Breast epithelium (tissue), 4 donors: ENCODE data around the gene PCDHGA1. TPM values are rescaled to one million over a fixed set of nuclear protein-coding genes. Genes with fewer than 3 reads are reported as not detected.
"Not testable (repeated sequence)": the region's sequence is repeated elsewhere in the genome, so short reads cannot be mapped to it uniquely, and the experiment has no call there.

Experiments
- DNase-seq, 2 donors: peaks; one replicate each; pipeline ENCODE4 v3.0.0-alpha.2; 2019; ENCODE audit warnings: low spot score in 2 of 2
- H3K27ac ChIP-seq, 2 donors: fragments of 200-600 bp; sonication (generic) in 1 of 2; one replicate each; pipeline ENCODE4 v1.5.1; 2016 to 2019; ENCODE audit warnings: mild to moderate bottlenecking in 1 of 2
- H3K27me3 ChIP-seq, 2 donors: fragments of 200-600 bp; sonication (generic) in 1 of 2; one replicate each; pipeline versions ENCODE4 v1.5.1 to v1.6.0; 2017 to 2019; ENCODE audit warnings: control low read depth in 1 of 2, mild to moderate bottlenecking in 1 of 2
- H3K36me3 ChIP-seq: fragments of 200-600 bp; one replicate; pipeline ENCODE4 v1.5.1; 2019
- H3K4me1 ChIP-seq, 2 donors: fragments of 200-600 bp; sonication (generic); one replicate each; pipeline ENCODE4 v1.5.1; 2016 to 2019; ENCODE audit warnings: control low read depth in 1 of 2
- H3K4me3 ChIP-seq, 3 donors: fragments of 200-600 bp; sonication (generic); 1 replicate in 2 of 3; 2 replicates in 1 of 3; pipeline ENCODE4 v1.5.1; 2016 to 2019; ENCODE audit warnings: mild to moderate bottlenecking in 3 of 3, moderate library complexity in 2 of 3
- H3K9me3 ChIP-seq, 2 donors: fragments of 200-600 bp; sonication (generic) in 1 of 2; one replicate each; pipeline ENCODE4 v1.5.1; 2016 to 2019; ENCODE audit warnings: control low read depth in 1 of 2
- POLR2A ChIP-seq: fragments of 450-650 bp; IDR thresholded peaks from one replicate; pipeline ENCODE4 v1.6.1; 2016; ENCODE audit warnings: antibody characterized with exemption, mild to moderate bottlenecking, moderate library complexity
- POLR2AphosphoS5 ChIP-seq, 3 donors: sonication (generic); formaldehyde crosslinking; IDR thresholded peaks; one replicate each; pipeline ENCODE4 v1.6.1; 2017; ENCODE audit warnings: antibody characterized with exemption in 3 of 3
- intact Hi-C: fragments of 100-400 bp; cut with DNase I; formaldehyde crosslinking; loops from one replicate; pipeline ENCODE4 v1.15.1; 2023; ENCODE audit warnings: low total_unique reads
- total RNA-seq, 3 donors: library from RNA; depleted of rRNA; stranded (reverse); fragments of >200 nt; gene quantifications; one replicate each; pipeline ENCODE4 v1.1.0, GENCODE V29; 2016
- TF ChIP-seq, protein P1 (sequence below), 3 donors: fragments of 450-650 bp; IDR thresholded peaks; one replicate each; pipeline ENCODE4 v1.5.1; 2016 to 2017; ENCODE audit warnings: antibody characterized with exemption in 3 of 3, mild to moderate bottlenecking in 3 of 3, moderate library complexity in 3 of 3

Gene PCDHGA1
- total RNA-seq, 3 donors from 2014 or later, result 0.80 to 1.3 (median 1.2) TPM

DNA sequence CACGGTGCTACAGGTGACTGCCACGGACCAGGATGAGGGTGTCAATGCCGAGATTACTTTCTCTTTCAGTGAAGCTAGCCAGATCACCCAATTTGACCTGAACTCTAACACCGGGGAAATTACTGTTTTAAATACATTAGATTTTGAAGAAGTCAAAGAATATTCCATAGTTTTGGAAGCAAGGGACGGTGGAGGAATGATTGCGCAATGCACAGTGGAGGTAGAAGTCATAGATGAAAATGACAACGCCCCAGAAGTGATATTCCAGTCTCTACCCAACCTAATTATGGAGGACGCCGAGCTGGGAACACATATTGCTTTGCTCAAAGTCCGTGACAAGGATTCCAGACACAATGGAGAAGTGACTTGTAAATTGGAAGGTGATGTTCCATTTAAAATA, 58.3 kb downstream of the PCDHGA1 start:
- peak overlapping the region in 1 of 3 donors; percentile 20 for H3K4me3 ChIP-seq
- H3K9me3 ChIP-seq, result peaks cover 80 to 95% of the 10 kb centered on the region in 2 donors
- no peaks in the 10 kb centered on the region for H3K4me1 ChIP-seq
- no peak for DNase-seq
- H3K36me3 ChIP-seq, result no peaks in the 10 kb centered on the region
- no peaks in the 10 kb centered on the region for H3K27me3 ChIP-seq
- no peak overlapping the region for H3K27ac ChIP-seq
- intact Hi-C loops, result no loop called here
- TF ChIP-seq, protein P1, sequence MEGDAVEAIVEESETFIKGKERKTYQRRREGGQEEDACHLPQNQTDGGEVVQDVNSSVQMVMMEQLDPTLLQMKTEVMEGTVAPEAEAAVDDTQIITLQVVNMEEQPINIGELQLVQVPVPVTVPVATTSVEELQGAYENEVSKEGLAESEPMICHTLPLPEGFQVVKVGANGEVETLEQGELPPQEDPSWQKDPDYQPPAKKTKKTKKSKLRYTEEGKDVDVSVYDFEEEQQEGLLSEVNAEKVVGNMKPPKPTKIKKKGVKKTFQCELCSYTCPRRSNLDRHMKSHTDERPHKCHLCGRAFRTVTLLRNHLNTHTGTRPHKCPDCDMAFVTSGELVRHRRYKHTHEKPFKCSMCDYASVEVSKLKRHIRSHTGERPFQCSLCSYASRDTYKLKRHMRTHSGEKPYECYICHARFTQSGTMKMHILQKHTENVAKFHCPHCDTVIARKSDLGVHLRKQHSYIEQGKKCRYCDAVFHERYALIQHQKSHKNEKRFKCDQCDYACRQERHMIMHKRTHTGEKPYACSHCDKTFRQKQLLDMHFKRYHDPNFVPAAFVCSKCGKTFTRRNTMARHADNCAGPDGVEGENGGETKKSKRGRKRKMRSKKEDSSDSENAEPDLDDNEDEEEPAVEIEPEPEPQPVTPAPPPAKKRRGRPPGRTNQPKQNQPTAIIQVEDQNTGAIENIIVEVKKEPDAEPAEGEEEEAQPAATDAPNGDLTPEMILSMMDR (IDR thresholded peaks at IDR 0.05), result no peak
- TF ChIP-seq POLR2AphosphoS5 (IDR thresholded peaks at IDR 0.05) (no peak), POLR2A (no peak)

DNA sequence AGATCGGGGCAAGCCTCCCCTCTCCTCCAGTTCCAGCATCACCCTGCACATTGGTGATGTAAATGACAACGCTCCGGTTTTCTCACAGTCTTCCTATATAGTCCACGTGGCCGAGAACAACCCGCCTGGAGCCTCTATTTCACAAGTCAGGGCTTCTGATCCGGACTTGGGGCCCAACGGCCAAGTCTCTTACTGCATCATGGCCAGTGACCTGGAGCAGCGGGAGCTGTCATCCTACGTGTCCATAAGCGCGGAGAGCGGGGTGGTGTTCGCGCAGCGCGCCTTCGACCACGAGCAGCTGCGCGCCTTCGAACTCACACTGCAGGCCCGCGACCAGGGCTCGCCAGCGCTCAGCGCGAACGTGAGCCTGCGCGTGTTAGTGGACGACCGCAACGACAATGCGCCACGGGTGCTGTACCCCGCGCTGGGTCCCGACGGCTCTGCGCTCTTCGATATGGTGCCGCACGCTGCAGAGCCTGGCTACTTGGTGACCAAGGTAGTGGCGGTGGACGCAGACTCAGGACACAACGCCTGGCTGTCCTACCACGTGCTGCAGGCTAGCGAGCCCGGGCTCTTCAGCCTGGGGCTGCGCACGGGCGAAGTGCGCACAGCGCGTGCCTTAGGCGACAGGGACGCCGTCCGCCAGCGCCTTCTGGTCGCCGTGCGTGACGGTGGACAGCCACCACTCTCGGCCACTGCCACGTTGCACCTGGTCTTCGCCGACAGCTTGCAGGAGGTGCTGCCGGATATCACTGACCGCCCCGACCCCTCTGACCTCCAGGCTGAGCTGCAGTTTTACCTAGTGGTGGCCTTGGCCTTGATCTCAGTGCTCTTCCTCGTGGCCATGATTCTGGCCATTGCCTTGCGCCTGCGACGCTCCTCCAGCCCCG, 59.1 kb downstream of the PCDHGA1 start:
- intact Hi-C loops, result no loop called here

DNA sequence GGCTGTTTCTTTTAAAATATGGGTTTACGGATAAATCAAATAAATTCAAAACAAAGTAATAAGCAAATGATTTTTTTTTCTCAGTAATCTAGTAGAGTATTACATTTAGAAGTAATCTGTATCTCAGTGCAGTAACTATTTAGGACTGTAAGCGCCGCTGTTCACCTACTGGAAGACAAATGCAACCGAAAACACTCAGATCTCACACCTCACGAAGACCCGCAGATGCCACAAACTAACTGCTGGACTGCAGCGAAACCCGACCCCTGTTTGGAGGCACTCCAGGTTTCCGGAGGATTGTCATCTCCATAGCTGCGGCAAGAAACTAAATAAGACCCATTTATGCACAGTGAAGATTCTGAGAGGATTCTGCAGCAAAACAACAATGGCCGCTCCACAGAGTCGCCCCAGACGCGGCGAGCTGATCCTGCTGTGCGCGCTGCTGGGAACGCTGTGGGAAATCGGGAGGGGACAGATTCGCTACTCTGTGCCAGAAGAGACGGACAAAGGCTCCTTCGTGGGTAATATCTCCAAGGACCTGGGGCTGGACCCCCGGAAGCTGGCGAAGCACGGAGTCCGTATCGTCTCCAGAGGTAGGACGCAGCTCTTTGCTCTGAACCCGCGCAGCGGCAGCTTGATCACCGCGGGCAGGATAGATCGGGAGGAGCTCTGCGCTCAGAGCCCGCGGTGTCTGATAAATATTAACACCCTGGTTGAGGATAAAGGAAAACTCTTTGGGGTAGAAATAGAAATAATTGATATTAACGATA, 62.3 kb downstream of the PCDHGA1 start, which contains the start of gene PCDHGA8:
Gene PCDHGA8, plus strand, starts transcription at position 205 of the 770 bp plus-strand sequence. Its CDS starts 181 bp downstream, at position 386.
- DNase-seq, result no peak
- H3K27ac ChIP-seq, result no peak within 1 kb of the TSS
- no peak for TF ChIP-seq POLR2AphosphoS5 (IDR thresholded peaks at IDR 0.05)
- TF ChIP-seq POLR2A, result no peak
- TF ChIP-seq, protein P1 (IDR thresholded peaks at IDR 0.05), result no peak
- H3K27me3 ChIP-seq, result no peaks in the 10 kb centered on the region
- H3K4me1 ChIP-seq, result no peaks in the 10 kb centered on the region
- H3K36me3 ChIP-seq, result no peaks in the 10 kb centered on the region
- H3K9me3 ChIP-seq, result peaks cover 80 to 96% of the 10 kb centered on the region in 2 donors
- intact Hi-C loops, result no loop called here
- no peak within 1 kb of the TSS for H3K4me3 ChIP-seq

More for the DNA sequence above, 59.1 kb downstream of the PCDHGA1 start:
- Histone ChIP-seq H3K4me3 (peak overlapping the region in 1 of 3 donors; percentile 20), H3K27me3 (no peaks in the 10 kb centered on the region), H3K27ac (no peak overlapping the region), H3K4me1 (no peaks in the 10 kb centered on the region), H3K36me3 (no peaks in the 10 kb centered on the region), H3K9me3 (peaks cover 80 to 95% of the 10 kb centered on the region in 2 donors)
- DNase-seq, result no peak
- TF ChIP-seq POLR2A (no peak), POLR2AphosphoS5 (IDR thresholded peaks at IDR 0.05) (no peak)
- TF ChIP-seq, protein P1 (IDR thresholded peaks at IDR 0.05), result no peak

DNA sequence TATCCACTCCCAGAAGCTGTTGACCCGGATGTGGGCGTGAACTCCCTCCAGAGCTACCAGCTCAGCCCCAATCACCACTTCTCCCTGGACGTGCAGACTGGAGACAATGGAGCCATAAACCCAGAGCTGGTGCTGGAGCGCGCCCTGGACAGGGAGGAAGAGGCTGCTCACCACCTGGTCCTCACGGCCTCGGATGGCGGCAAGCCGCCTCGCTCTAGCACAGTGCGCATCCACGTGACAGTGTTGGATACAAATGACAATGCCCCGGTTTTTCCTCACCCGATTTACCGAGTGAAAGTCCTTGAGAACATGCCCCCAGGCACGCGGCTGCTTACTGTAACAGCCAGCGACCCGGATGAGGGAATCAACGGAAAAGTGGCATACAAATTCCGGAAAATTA, 63.0 kb downstream of the PCDHGA1 start:
- no peaks in the 10 kb centered on the region for H3K27me3 ChIP-seq
- intact Hi-C loops, result no loop called here
- no peaks in the 10 kb centered on the region for H3K4me1 ChIP-seq
- H3K27ac ChIP-seq, result no peak overlapping the region
- no peak for DNase-seq
- H3K9me3 ChIP-seq, result peaks cover 81 to 96% of the 10 kb centered on the region in 2 donors
- TF ChIP-seq POLR2AphosphoS5 (IDR thresholded peaks at IDR 0.05), result no peak
- TF ChIP-seq, protein P1 (IDR thresholded peaks at IDR 0.05), result no peak
- TF ChIP-seq POLR2A, result no peak
- H3K4me3 ChIP-seq, result no peak overlapping the region
- no peaks in the 10 kb centered on the region for H3K36me3 ChIP-seq

DNA sequence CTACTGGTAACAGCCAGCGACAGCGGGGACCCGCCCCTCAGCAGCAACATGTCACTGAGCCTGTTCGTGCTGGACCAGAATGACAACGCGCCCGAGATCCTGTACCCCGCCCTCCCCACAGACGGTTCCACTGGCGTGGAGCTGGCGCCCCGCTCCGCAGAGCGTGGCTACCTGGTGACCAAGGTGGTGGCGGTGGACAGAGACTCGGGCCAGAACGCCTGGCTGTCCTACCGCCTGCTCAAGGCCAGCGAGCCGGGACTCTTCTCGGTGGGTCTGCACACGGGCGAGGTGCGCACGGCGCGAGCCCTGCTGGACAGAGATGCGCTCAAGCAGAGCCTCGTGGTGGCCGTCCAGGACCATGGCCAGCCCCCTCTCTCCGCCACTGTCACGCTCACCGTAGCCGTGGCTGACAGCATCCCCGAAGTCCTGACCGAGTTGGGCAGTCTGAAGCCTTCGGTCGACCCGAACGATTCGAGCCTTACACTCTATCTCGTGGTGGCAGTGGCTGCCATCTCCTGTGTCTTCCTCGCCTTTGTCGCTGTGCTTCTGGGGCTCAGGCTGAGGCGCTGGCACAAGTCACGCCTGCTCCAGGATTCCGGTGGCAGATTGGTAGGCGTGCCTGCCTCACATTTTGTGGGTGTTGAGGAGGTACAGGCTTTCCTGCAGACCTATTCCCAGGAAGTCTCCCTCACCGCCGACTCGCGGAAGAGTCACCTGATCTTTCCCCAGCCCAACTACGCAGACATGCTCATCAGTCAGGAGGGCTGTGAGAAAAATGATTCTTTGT, 64.3 kb downstream of the PCDHGA1 start:
- H3K27ac ChIP-seq, H3K36me3 ChIP-seq, DNase-seq, H3K27me3 ChIP-seq, intact Hi-C loops, H3K4me1 ChIP-seq: not testable (repeated sequence)
- H3K9me3 ChIP-seq, result peaks cover 81 to 95% of the 10 kb centered on the region in 2 donors
- H3K4me3 ChIP-seq, result peak overlapping the region in 1 of 3 donors; percentile 30
